DOHH2 (cell line): ENCODE data around the gene CCR7.

Experiments used
- H3F3A ChIP-seq: fragments of 200-600 bp; sonication (generic), shearing (Covaris generic); 2 replicates; pipeline ENCODE4 v1.6.0; 2016; ENCODE audit warnings: antibody characterized with exemption, mild to moderate bottlenecking; ENCODE audit not compliant: control insufficient read depth, insufficient read depth
- H3K27ac ChIP-seq: fragments of 200-600 bp; sonication (generic); 2 replicates; pipeline ENCODE4 v1.5.1; 2014; ENCODE audit warnings: low read depth, mild to moderate bottlenecking, low read length, moderate library complexity
- H3K27me3 ChIP-seq: fragments of 200-600 bp; sonication (generic); 2 replicates; pipeline ENCODE4 v1.6.1; 2014; ENCODE audit warnings: mild to moderate bottlenecking, low read length, mixed read lengths; ENCODE audit not compliant: control insufficient read depth
- H3K36me3 ChIP-seq: fragments of 200-600 bp; sonication (generic); 2 replicates; pipeline ENCODE4 v1.6.1; 2014; ENCODE audit warnings: mild to moderate bottlenecking, low read length, moderate library complexity, mixed read lengths; ENCODE audit not compliant: control insufficient read depth
- H3K4me1 ChIP-seq: fragments of 200-600 bp; sonication (generic); 2 replicates; pipeline ENCODE4 v1.6.1; 2014; ENCODE audit warnings: mild to moderate bottlenecking, low read length, mixed read lengths; ENCODE audit not compliant: control insufficient read depth
- H3K4me2 ChIP-seq: fragments of 200-600 bp; sonication (generic); 2 replicates; pipeline ENCODE4 v1.6.0; 2014; ENCODE audit warnings: mild to moderate bottlenecking, low read length, moderate library complexity
- H3K4me3 ChIP-seq: fragments of 200-600 bp; sonication (generic); 2 replicates; pipeline ENCODE4 v1.5.1; 2014; ENCODE audit warnings: mild to moderate bottlenecking, low read length, mixed read lengths
- H3K79me2 ChIP-seq: fragments of 200-600 bp; sonication (generic); 2 replicates; pipeline ENCODE4 v1.6.1; 2014; ENCODE audit warnings: mild to moderate bottlenecking, low read length, mixed read lengths; ENCODE audit not compliant: control insufficient read depth
- H3K9me2 ChIP-seq: fragments of 200-600 bp; sonication (generic); replicated peaks from 2 replicates; pipeline ENCODE4 v1.6.1; 2014; ENCODE audit warnings: mild to moderate bottlenecking, low read length, mixed read lengths; ENCODE audit not compliant: control insufficient read depth
- H3K9me3 ChIP-seq: fragments of 200-600 bp; sonication (generic); 2 replicates; pipeline ENCODE4 v1.6.1; 2014; ENCODE audit warnings: antibody characterized with exemption, low read length, mixed read lengths; ENCODE audit not compliant: control insufficient read depth, insufficient read depth
- H4K20me1 ChIP-seq: fragments of 200-600 bp; sonication (generic); 2 replicates; pipeline ENCODE4 v1.6.0; 2014; ENCODE audit warnings: low read depth, mild to moderate bottlenecking, antibody characterized with exemption, low read length, moderate library complexity; ENCODE audit not compliant: control insufficient read depth, insufficient read depth
- CTCF ChIP-seq: fragments of 200-600 bp; sonication (generic); IDR thresholded peaks from one replicate; pipeline ENCODE4 v1.5.1; 2014; ENCODE audit warnings: antibody characterized with exemption, mild to moderate bottlenecking, low read depth, low read length; ENCODE audit not compliant: poor library complexity, severe bottlenecking
- EZH2phosphoT487 ChIP-seq: fragments of 200-600 bp; sonication (generic); IDR thresholded peaks from 2 replicates; pipeline ENCODE4 v1.6.1; 2017; ENCODE audit warnings: borderline replicate concordance, mild to moderate bottlenecking, antibody characterized with exemption, low read length, moderate library complexity, mixed read lengths

The CCR7 gene

GRCh38 chr17:40605306-40605705 lies 40.0 kb upstream of the CCR7 start:
- H3K9me2 ChIP-seq: no peaks in the 10 kb centered on the region
- TF ChIP-seq EZH2phosphoT487 (no peak), CTCF (no peak)
- no peaks in the 10 kb centered on the region for H4K20me1 ChIP-seq
- H3K4me3 ChIP-seq: no peak overlapping the region
- H3K27me3 ChIP-seq: peaks cover 2% of the 10 kb centered on the region; the same call in 1 of the 2 replicates
- no peak overlapping the region for H3K4me2 ChIP-seq
- no peaks in the 10 kb centered on the region for H3F3A ChIP-seq
- no peaks in the 10 kb centered on the region for H3K9me3 ChIP-seq
- H3K79me2 ChIP-seq: no peaks in the 10 kb centered on the region
- no peaks in the 10 kb centered on the region for H3K4me1 ChIP-seq
- H3K27ac ChIP-seq: no peak overlapping the region
- no peaks in the 10 kb centered on the region for H3K36me3 ChIP-seq

GRCh38 chr17:40604327-40605080 lies 39.2 kb upstream of the CCR7 start:
- Histone ChIP-seq H3K4me1 (no peaks in the 10 kb centered on the region), H3F3A (no peaks in the 10 kb centered on the region), H3K36me3 (no peaks in the 10 kb centered on the region), H3K27ac (no peak overlapping the region), H3K27me3 (0 out of 2 replicates have a peak, but pooled peaks cover 2% of the 10 kb centered on the region), H3K9me3 (no peaks in the 10 kb centered on the region), H3K4me2 (no peak overlapping the region), H4K20me1 (no peaks in the 10 kb centered on the region), H3K4me3 (no peak overlapping the region), H3K79me2 (no peaks in the 10 kb centered on the region), H3K9me2 (no peaks in the 10 kb centered on the region)
- TF ChIP-seq EZH2phosphoT487 (no peak), CTCF (no peak)

GRCh38 chr17:40602445-40603443 lies 37.5 kb upstream of the CCR7 start:
- peaks cover 9% of the 10 kb centered on the region for H3K4me1 ChIP-seq

More at GRCh38 chr17:40602445-40603443, 37.5 kb upstream of the CCR7 start:
- H3K27ac ChIP-seq: no peak overlapping the region
- no peaks in the 10 kb centered on the region for H4K20me1 ChIP-seq
- H3K9me3 ChIP-seq: no peaks in the 10 kb centered on the region
- H3K27me3 ChIP-seq: 0 out of 2 replicates have a peak, but pooled peaks cover 2% of the 10 kb centered on the region
- TF ChIP-seq EZH2phosphoT487 (no peak), CTCF (no peak)
- H3K79me2 ChIP-seq: no peaks in the 10 kb centered on the region
- H3K9me2 ChIP-seq: no peaks in the 10 kb centered on the region
- no peak overlapping the region for H3K4me2 ChIP-seq
- H3K36me3 ChIP-seq: no peaks in the 10 kb centered on the region
- H3K4me3 ChIP-seq: no peak overlapping the region
- no peaks in the 10 kb centered on the region for H3F3A ChIP-seq
